WTC11 (cell line): ENCODE measurements around the gene TFF2. TPM values are rescaled to one million over a fixed set of nuclear protein-coding genes. Genes with fewer than 3 reads are reported as not detected.

Experiments
- ATAC-seq: fragments of 200-7000 bp; cut with Tn5 transposase; 2 replicates; pipeline ENCODE4 v1.10.0; 2021; ENCODE audit warnings: mild to moderate bottlenecking, moderate library complexity
- CTCF ChIA-PET: fragments of 300-600 bp; sonication (Branson Sonifier 250); formaldehyde crosslinking; loops from one replicate; lab custom pipeline; 2021; ENCODE audit warnings: antibody characterized with exemption; lab: Charles Lee
- POLR2A ChIA-PET: fragments of 350-600 bp; sonication (Branson Sonifier 250); formaldehyde crosslinking; loops from one replicate; lab custom pipeline; 2021; ENCODE audit warnings: antibody characterized with exemption; lab: Charles Lee
- DNase-seq: peaks from one replicate; pipeline ENCODE4 v3.0.0; 2021; ENCODE audit warnings: low spot score
- H3K27ac Mint-ChIP-seq: 2 replicates; pipeline ENCODE4 v1.8.0; 2021; ENCODE audit warnings: mixed read lengths
- H3K27me3 Mint-ChIP-seq: 2 replicates; pipeline ENCODE4 v1.8.0; 2021; ENCODE audit warnings: low read depth, mild to moderate bottlenecking, moderate library complexity, mixed read lengths
- H3K36me3 Mint-ChIP-seq: 2 replicates; pipeline ENCODE4 v1.8.0; 2021; ENCODE audit warnings: mixed read lengths
- H3K4me1 Mint-ChIP-seq: 2 replicates; pipeline ENCODE4 v1.8.0; 2022; ENCODE audit warnings: mixed read lengths
- H3K4me3 Mint-ChIP-seq: 2 replicates; pipeline ENCODE4 v1.8.0; 2021; ENCODE audit warnings: mild to moderate bottlenecking, moderate library complexity, mixed read lengths
- H3K9me3 Mint-ChIP-seq: 2 replicates; pipeline ENCODE4 v1.8.0; 2021; ENCODE audit warnings: mixed read lengths
- CBFB ChIP-seq: sonication (generic); formaldehyde crosslinking; IDR thresholded peaks from 2 replicates; pipeline ENCODE4 v1.8.1; 2022; ENCODE audit warnings: mild to moderate bottlenecking, low read depth, missing genetic modification reagents
- CREM ChIP-seq: sonication (generic); formaldehyde crosslinking; IDR thresholded peaks from 2 replicates; pipeline ENCODE4 v1.8.1; 2022; ENCODE audit warnings: mild to moderate bottlenecking, missing genetic modification reagents, moderate library complexity
- E2F5 ChIP-seq: sonication (generic); formaldehyde crosslinking; IDR thresholded peaks from 2 replicates; pipeline ENCODE4 v1.8.1; 2022; ENCODE audit warnings: mild to moderate bottlenecking, moderate library complexity, missing genetic modification reagents
- EMX1 ChIP-seq: fragments of 250-450 bp; sonication (Bioruptor Pico); IDR thresholded peaks from 2 replicates; pipeline ENCODE4 v1.8.0; 2021; ENCODE audit warnings: mild to moderate bottlenecking
- GTF2I ChIP-seq: fragments of 250-450 bp; sonication (Bioruptor Pico); conservative IDR thresholded peaks from 2 replicates; pipeline ENCODE4 v1.4.0; 2021; ENCODE audit warnings: mild to moderate bottlenecking
- IRF2 ChIP-seq: sonication (generic); formaldehyde crosslinking; IDR thresholded peaks from 2 replicates; pipeline ENCODE4 v1.8.0; 2022; ENCODE audit warnings: low read depth, missing genetic modification reagents, borderline replicate concordance
- MYBL2 ChIP-seq: sonication (generic); formaldehyde crosslinking; IDR thresholded peaks from 2 replicates; pipeline ENCODE4 v1.8.1; 2023; ENCODE audit warnings: mild to moderate bottlenecking, moderate library complexity, missing genetic modification reagents
- NFE2L1 ChIP-seq: sonication (generic); formaldehyde crosslinking; IDR thresholded peaks from 2 replicates; pipeline ENCODE4 v1.8.1; 2023; ENCODE audit warnings: missing genetic modification reagents
- NR2C2 ChIP-seq: sonication (generic); formaldehyde crosslinking; IDR thresholded peaks from 2 replicates; pipeline ENCODE4 v1.8.0; 2022; ENCODE audit warnings: mild to moderate bottlenecking, missing genetic modification reagents
- OVOL2 ChIP-seq: fragments of 250-450 bp; sonication (Bioruptor Pico); IDR thresholded peaks from 2 replicates; pipeline ENCODE4 v1.9.0; 2021; ENCODE audit warnings: mild to moderate bottlenecking, borderline replicate concordance
- SMAD4 ChIP-seq: sonication (generic); formaldehyde crosslinking; IDR thresholded peaks from 2 replicates; pipeline ENCODE4 v1.8.0; 2022; ENCODE audit warnings: mild to moderate bottlenecking, missing genetic modification reagents
- SP1 ChIP-seq: sonication (generic); formaldehyde crosslinking; conservative IDR thresholded peaks from 2 replicates; pipeline ENCODE4 v1.8.1; 2022; ENCODE audit warnings: missing genetic modification reagents
- TEAD4 ChIP-seq: sonication (generic); formaldehyde crosslinking; IDR thresholded peaks from 2 replicates; pipeline ENCODE4 v1.8.0; 2022; ENCODE audit warnings: mild to moderate bottlenecking, missing genetic modification reagents
- TP53 ChIP-seq: sonication (generic); formaldehyde crosslinking; IDR thresholded peaks from 2 replicates; pipeline ENCODE4 v1.8.1; 2023; ENCODE audit warnings: mild to moderate bottlenecking, missing genetic modification reagents
- USF2 ChIP-seq: sonication (generic); formaldehyde crosslinking; IDR thresholded peaks from 2 replicates; pipeline ENCODE4 v1.8.1; 2023; ENCODE audit warnings: mild to moderate bottlenecking, missing genetic modification reagents, moderate library complexity
- ZNF423 ChIP-seq: fragments of 250-450 bp; sonication (Bioruptor Pico); IDR thresholded peaks from 2 replicates; pipeline ENCODE4 v2.1.2; 2022; ENCODE audit warnings: mild to moderate bottlenecking, moderate library complexity
- total RNA-seq: library from RNA; stranded (reverse); gene quantifications from 3 replicates; pipeline ENCODE4 v1.2.3, GENCODE V29; 2021
- TF ChIP-seq, protein P1 (sequence below): fragments of 250-450 bp; sonication (Bioruptor Pico); IDR thresholded peaks from 2 replicates; pipeline ENCODE4 v1.9.0; 2021; ENCODE audit warnings: mild to moderate bottlenecking
- TF ChIP-seq, protein P2 (sequence below): sonication (generic); formaldehyde crosslinking; IDR thresholded peaks from 2 replicates; pipeline ENCODE4 v1.8.1; 2022; ENCODE audit warnings: low read depth, mild to moderate bottlenecking, moderate library complexity, missing genetic modification reagents, borderline replicate concordance
- TF ChIP-seq, protein P3 (sequence below): fragments of 250-450 bp; sonication (Bioruptor Pico); IDR thresholded peaks from 2 replicates; pipeline ENCODE4 v1.9.0; 2021; ENCODE audit warnings: mild to moderate bottlenecking
- TF ChIP-seq, protein P4 (sequence below): sonication (generic); formaldehyde crosslinking; IDR thresholded peaks from 2 replicates; pipeline ENCODE4 v1.8.1; 2023; ENCODE audit warnings: mild to moderate bottlenecking, missing genetic modification reagents, borderline replicate concordance

The TFF2 gene
- total RNA-seq, 1 experiment from 2014 or later, result 0.33 TPM

DNA sequence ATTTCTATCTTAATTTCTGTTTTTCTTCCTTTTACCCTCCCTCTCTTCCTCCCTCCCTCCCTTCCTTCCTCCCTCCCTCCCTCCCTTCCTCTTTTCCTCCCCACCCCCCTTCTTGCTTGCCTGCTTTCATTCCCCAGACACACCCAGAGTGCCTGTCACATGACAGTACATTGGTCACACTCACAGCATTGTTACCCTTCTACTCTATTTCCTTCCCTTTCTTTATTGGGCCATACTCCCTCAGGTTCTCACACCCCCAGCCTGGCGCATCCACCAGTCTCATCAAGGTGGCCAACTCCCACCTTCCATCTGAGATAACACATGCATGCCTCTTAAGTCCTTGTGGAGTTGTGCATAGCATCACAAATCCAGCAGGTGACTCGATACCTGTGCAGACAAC is 34.2 kb upstream of the TFF2 start:
- Mint-ChIP-seq H3K4me1 (peaks cover 31% of the 10 kb centered on the region), H3K4me3 (no peak overlapping the region), H3K27me3 (peaks cover 3% of the 10 kb centered on the region; the same call in 1 of the 2 replicates), H3K27ac (no peak overlapping the region), H3K9me3 (peaks cover 14% of the 10 kb centered on the region), H3K36me3 (peaks cover 5% of the 10 kb centered on the region; the same call in 1 of the 2 replicates)
- TF ChIP-seq EMX1, result no peak
- TF ChIP-seq TP53 (CRISPR knock-in tag), result no peak
- no peak for TF ChIP-seq IRF2 (CRISPR knock-in tag)
- no peak for TF ChIP-seq CREM (CRISPR knock-in tag)
- ChIA-PET POLR2A (no interaction called here), CTCF (interaction anchor here (0.6 to 0.8 kb wide), 2 partner anchors 10 to 76 kb away, joined by 3 to 4 read pairs; no protein-coding TSS in a partner anchor)
- no peak for ATAC-seq
- no peak for DNase-seq

- H3K36me3 Mint-ChIP-seq, result peaks cover 5% of the 10 kb centered on the region; the same call in 1 of the 2 replicates
- CTCF ChIA-PET, result interaction anchor here (0.6 to 0.8 kb wide), 3 partner anchors 9 to 75 kb away, joined by 3 to 4 read pairs (median 3); no protein-coding TSS in a partner anchor
Measured at GRCh38 chr21:42384156-42384945, 33.6 kb upstream of the TFF2 start.

GRCh38 chr21:42383331-42383730 is 32.5 kb upstream of the TFF2 start:
- Mint-ChIP-seq H3K36me3 (peaks cover 5% of the 10 kb centered on the region; the same call in 1 of the 2 replicates), H3K4me1 (peaks cover 17% of the 10 kb centered on the region), H3K27me3 (peaks cover 3% of the 10 kb centered on the region; the same call in 1 of the 2 replicates), H3K27ac (no peak overlapping the region), H3K9me3 (peaks cover 14% of the 10 kb centered on the region), H3K4me3 (no peak overlapping the region)
- POLR2A ChIA-PET, result no interaction called here
- DNase-seq (no peak), ATAC-seq (no peak)
- CTCF ChIA-PET, result no interaction called here
- TF ChIP-seq, protein P1, sequence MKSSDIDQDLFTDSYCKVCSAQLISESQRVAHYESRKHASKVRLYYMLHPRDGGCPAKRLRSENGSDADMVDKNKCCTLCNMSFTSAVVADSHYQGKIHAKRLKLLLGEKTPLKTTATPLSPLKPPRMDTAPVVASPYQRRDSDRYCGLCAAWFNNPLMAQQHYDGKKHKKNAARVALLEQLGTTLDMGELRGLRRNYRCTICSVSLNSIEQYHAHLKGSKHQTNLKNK, result no peak
- TF ChIP-seq SP1 (CRISPR knock-in tag), result no peak
- no peak for TF ChIP-seq USF2 (CRISPR knock-in tag)
- no peak for TF ChIP-seq ZNF423 (CRISPR knock-in tag)
- no peak for TF ChIP-seq E2F5
- TF ChIP-seq EMX1, result no peak
- TF ChIP-seq NR2C2 (CRISPR knock-in tag), result no peak
- no peak for TF ChIP-seq TEAD4 (CRISPR knock-in tag)
- TF ChIP-seq, protein P2, sequence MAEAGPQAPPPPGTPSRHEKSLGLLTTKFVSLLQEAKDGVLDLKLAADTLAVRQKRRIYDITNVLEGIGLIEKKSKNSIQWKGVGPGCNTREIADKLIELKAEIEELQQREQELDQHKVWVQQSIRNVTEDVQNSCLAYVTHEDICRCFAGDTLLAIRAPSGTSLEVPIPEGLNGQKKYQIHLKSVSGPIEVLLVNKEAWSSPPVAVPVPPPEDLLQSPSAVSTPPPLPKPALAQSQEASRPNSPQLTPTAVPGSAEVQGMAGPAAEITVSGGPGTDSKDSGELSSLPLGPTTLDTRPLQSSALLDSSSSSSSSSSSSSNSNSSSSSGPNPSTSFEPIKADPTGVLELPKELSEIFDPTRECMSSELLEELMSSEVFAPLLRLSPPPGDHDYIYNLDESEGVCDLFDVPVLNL (CRISPR knock-in tag), result no peak
- no peak for TF ChIP-seq SMAD4 (CRISPR knock-in tag)

More at GRCh38 chr21:42384156-42384945, 33.6 kb upstream of the TFF2 start:
- Mint-ChIP-seq H3K4me1 (peaks cover 25% of the 10 kb centered on the region), H3K27ac (no peak overlapping the region), H3K9me3 (peaks cover 14% of the 10 kb centered on the region), H3K4me3 (no peak overlapping the region), H3K27me3 (peaks cover 3% of the 10 kb centered on the region; the same call in 1 of the 2 replicates)
- ATAC-seq (no peak), DNase-seq (no peak)
- TF ChIP-seq GTF2I (CRISPR knock-in tag) (no peak), SMAD4 (CRISPR knock-in tag) (no peak), CBFB (CRISPR knock-in tag) (no peak), NFE2L1 (no peak), OVOL2 (CRISPR knock-in tag) (no peak), MYBL2 (CRISPR knock-in tag) (no peak)
- TF ChIP-seq, protein P3, sequence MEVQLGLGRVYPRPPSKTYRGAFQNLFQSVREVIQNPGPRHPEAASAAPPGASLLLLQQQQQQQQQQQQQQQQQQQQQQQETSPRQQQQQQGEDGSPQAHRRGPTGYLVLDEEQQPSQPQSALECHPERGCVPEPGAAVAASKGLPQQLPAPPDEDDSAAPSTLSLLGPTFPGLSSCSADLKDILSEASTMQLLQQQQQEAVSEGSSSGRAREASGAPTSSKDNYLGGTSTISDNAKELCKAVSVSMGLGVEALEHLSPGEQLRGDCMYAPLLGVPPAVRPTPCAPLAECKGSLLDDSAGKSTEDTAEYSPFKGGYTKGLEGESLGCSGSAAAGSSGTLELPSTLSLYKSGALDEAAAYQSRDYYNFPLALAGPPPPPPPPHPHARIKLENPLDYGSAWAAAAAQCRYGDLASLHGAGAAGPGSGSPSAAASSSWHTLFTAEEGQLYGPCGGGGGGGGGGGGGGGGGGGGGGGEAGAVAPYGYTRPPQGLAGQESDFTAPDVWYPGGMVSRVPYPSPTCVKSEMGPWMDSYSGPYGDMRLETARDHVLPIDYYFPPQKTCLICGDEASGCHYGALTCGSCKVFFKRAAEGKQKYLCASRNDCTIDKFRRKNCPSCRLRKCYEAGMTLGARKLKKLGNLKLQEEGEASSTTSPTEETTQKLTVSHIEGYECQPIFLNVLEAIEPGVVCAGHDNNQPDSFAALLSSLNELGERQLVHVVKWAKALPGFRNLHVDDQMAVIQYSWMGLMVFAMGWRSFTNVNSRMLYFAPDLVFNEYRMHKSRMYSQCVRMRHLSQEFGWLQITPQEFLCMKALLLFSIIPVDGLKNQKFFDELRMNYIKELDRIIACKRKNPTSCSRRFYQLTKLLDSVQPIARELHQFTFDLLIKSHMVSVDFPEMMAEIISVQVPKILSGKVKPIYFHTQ (CRISPR knock-in tag), result no peak
- TF ChIP-seq, protein P4, sequence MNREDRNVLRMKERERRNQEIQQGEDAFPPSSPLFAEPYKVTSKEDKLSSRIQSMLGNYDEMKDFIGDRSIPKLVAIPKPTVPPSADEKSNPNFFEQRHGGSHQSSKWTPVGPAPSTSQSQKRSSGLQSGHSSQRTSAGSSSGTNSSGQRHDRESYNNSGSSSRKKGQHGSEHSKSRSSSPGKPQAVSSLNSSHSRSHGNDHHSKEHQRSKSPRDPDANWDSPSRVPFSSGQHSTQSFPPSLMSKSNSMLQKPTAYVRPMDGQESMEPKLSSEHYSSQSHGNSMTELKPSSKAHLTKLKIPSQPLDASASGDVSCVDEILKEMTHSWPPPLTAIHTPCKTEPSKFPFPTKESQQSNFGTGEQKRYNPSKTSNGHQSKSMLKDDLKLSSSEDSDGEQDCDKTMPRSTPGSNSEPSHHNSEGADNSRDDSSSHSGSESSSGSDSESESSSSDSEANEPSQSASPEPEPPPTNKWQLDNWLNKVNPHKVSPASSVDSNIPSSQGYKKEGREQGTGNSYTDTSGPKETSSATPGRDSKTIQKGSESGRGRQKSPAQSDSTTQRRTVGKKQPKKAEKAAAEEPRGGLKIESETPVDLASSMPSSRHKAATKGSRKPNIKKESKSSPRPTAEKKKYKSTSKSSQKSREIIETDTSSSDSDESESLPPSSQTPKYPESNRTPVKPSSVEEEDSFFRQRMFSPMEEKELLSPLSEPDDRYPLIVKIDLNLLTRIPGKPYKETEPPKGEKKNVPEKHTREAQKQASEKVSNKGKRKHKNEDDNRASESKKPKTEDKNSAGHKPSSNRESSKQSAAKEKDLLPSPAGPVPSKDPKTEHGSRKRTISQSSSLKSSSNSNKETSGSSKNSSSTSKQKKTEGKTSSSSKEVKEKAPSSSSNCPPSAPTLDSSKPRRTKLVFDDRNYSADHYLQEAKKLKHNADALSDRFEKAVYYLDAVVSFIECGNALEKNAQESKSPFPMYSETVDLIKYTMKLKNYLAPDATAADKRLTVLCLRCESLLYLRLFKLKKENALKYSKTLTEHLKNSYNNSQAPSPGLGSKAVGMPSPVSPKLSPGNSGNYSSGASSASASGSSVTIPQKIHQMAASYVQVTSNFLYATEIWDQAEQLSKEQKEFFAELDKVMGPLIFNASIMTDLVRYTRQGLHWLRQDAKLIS (CRISPR knock-in tag), result no peak
- POLR2A ChIA-PET, result interaction anchor here (0.5 to 0.7 kb wide), 2 partner anchors 12 to 96 kb away, joined by 3 to 7 read pairs; no protein-coding TSS in a partner anchor
